SK-N-SH (cell line): ENCODE measurements around the gene BTBD9. TPM values are rescaled to one million over a fixed set of nuclear protein-coding genes. Genes with fewer than 3 reads are reported as not detected.

Source experiments
- CTCF ChIA-PET: fragments of 300-600, 350-600 bp; formaldehyde crosslinking; extraction: SDS; loops from one replicate; lab custom pipeline; 2021; lab: Yijun Ruan, JAX
- POLR2A ChIA-PET: fragments of 350-600 bp; sonication (Branson Sonifier 250); formaldehyde crosslinking; extraction: SDS; loops from one replicate; lab custom pipeline; 2020; ENCODE audit warnings: antibody characterized with exemption, inconsistent platforms; lab: Yijun Ruan, JAX
- DNase-seq: peaks from one replicate; pipeline ENCODE4 v3.0.0; 2012
- H2AFZ ChIP-seq: fragments of 200-600 bp; sonication (generic); 2 replicates; pipeline ENCODE4 v1.8.1; 2016; ENCODE audit warnings: antibody characterized with exemption, mild to moderate bottlenecking, low read depth
- H3F3A ChIP-seq: fragments of 200-600 bp; sonication (generic); replicated peaks from 2 replicates; pipeline ENCODE3; 2016; ENCODE audit warnings: antibody characterized with exemption, mild to moderate bottlenecking; ENCODE audit not compliant: insufficient read depth
- H3K27ac ChIP-seq, 2 experiments: fragments of 200-500 bp in 1 of 2; fragments of 200-600 bp in 1 of 2; sonication (Bioruptor generic) in 1 of 2; sonication (generic), shearing (Covaris generic) in 1 of 2; 2 replicates each; pipeline versions ENCODE4 v1.5.1 to v1.6.1; 2014 to 2016; ENCODE audit warnings: low read depth in 2 of 2, inconsistent platforms in 1 of 2, low read length in 1 of 2, mild to moderate bottlenecking in 1 of 2, mixed read lengths in 1 of 2
- H3K27me3 ChIP-seq: fragments of 200-600 bp; sonication (generic), shearing (Covaris generic); 2 replicates; pipeline ENCODE4 v1.6.1; 2016; ENCODE audit warnings: mixed run types; ENCODE audit not compliant: insufficient read depth
- H3K36me3 ChIP-seq, 2 experiments: fragments of 200-500 bp in 1 of 2; fragments of 200-600 bp in 1 of 2; sonication (Bioruptor generic) in 1 of 2; sonication (generic) in 1 of 2; replicated peaks in 1 of 2; 2 replicates each; pipeline versions ENCODE3 to v1.5.1; 2014 to 2016; ENCODE audit warnings: low read length in 1 of 2, mild to moderate bottlenecking in 1 of 2; ENCODE audit not compliant: insufficient read depth in 2 of 2, control insufficient read depth in 1 of 2
- H3K4me1 ChIP-seq, 2 experiments: fragments of 200-500 bp in 1 of 2; fragments of 200-600 bp in 1 of 2; sonication (Bioruptor generic) in 1 of 2; sonication (generic), shearing (Covaris generic) in 1 of 2; 2 replicates each; pipeline versions ENCODE4 v1.5.1 to v1.6.1; 2014 to 2016; ENCODE audit warnings: low read depth in 1 of 2, low read length in 1 of 2, mixed run types in 1 of 2; ENCODE audit not compliant: insufficient read depth in 2 of 2, control insufficient read depth in 1 of 2
- H3K4me2 ChIP-seq: fragments of 200-600 bp; sonication (generic), shearing (Covaris generic); 2 replicates; pipeline ENCODE4 v1.6.1; 2017; ENCODE audit warnings: mixed run types
- H3K4me3 ChIP-seq, 2 experiments: fragments of 200-500 bp in 1 of 2; fragments of 200-600 bp in 1 of 2; sonication (Bioruptor generic) in 1 of 2; sonication (generic), shearing (Covaris generic) in 1 of 2; 2 replicates each; pipeline versions ENCODE4 v1.5.1 to v1.8.1; 2014 to 2016; ENCODE audit warnings: low read depth in 2 of 2, inconsistent platforms in 1 of 2, low read length in 1 of 2, mild to moderate bottlenecking in 1 of 2, mixed read lengths in 1 of 2, moderate library complexity in 1 of 2
- H3K79me2 ChIP-seq: fragments of 200-600 bp; sonication (generic); 2 replicates; pipeline ENCODE4 v1.8.1; 2017; ENCODE audit warnings: mild to moderate bottlenecking; ENCODE audit not compliant: insufficient read depth
- H3K9ac ChIP-seq: fragments of 200-600 bp; sonication (generic); 2 replicates; pipeline ENCODE4 v1.6.1; 2017; ENCODE audit warnings: mixed run types
- H3K9me2 ChIP-seq: fragments of 200-600 bp; sonication (generic); 2 replicates; pipeline ENCODE4 v1.6.1; 2017; ENCODE audit warnings: mixed run types
- H3K9me3 ChIP-seq: fragments of 200-600 bp; sonication (generic); 2 replicates; pipeline ENCODE4 v1.6.1; 2017; ENCODE audit warnings: mixed run types, mild to moderate bottlenecking, moderate library complexity
- H4K20me1 ChIP-seq: fragments of 200-600 bp; sonication (generic); 2 replicates; pipeline ENCODE4 v1.6.1; 2017; ENCODE audit warnings: mild to moderate bottlenecking, mixed run types; ENCODE audit not compliant: insufficient read depth
- ELF1 ChIP-seq: IDR thresholded peaks from 2 replicates; pipeline ENCODE4 v1.4.0; 2012
- MEF2A ChIP-seq: IDR thresholded peaks from 2 replicates; pipeline ENCODE4 v1.4.0; 2012; ENCODE audit warnings: low read depth, borderline replicate concordance
- MXI1 ChIP-seq: IDR thresholded peaks from 2 replicates; pipeline ENCODE4 v1.6.1; 2012; ENCODE audit warnings: mild to moderate bottlenecking, low read depth, low read length, improper control_type of control experiment
- NFIC ChIP-seq: IDR thresholded peaks from 2 replicates; pipeline ENCODE4 v1.4.0; 2012; ENCODE audit warnings: borderline replicate concordance
- NRF1 ChIP-seq: IDR thresholded peaks from 2 replicates; pipeline ENCODE4 v1.6.1; 2012; ENCODE audit warnings: low read depth, mild to moderate bottlenecking, low read length
- POLR2AphosphoS5 ChIP-seq: IDR thresholded peaks from 2 replicates; pipeline ENCODE4 v1.6.1; 2012; ENCODE audit warnings: low read depth, low read length
- RAD21 ChIP-seq: IDR thresholded peaks from 2 replicates; pipeline ENCODE4 v1.6.1; 2012; ENCODE audit warnings: mild to moderate bottlenecking, low read length
- RFX5 ChIP-seq: IDR thresholded peaks from 2 replicates; pipeline ENCODE4 v1.6.1; 2012; ENCODE audit warnings: mild to moderate bottlenecking, improper control_type of control experiment, low read length
- TCF12 ChIP-seq: IDR thresholded peaks from 2 replicates; pipeline ENCODE4 v1.4.0; 2012
- TEAD4 ChIP-seq: IDR thresholded peaks from 2 replicates; pipeline ENCODE4 v1.4.0; 2012; ENCODE audit warnings: mild to moderate bottlenecking, borderline replicate concordance; ENCODE audit not compliant: insufficient read depth
- USF2 ChIP-seq: fragments of 150-350 bp; IDR thresholded peaks from 2 replicates; pipeline ENCODE4 v1.6.1; 2017; ENCODE audit warnings: antibody characterized with exemption, low read length, low read depth, borderline replicate concordance
- YY1 ChIP-seq: IDR thresholded peaks from 2 replicates; pipeline ENCODE4 v1.4.0; 2012; ENCODE audit warnings: low read depth, mild to moderate bottlenecking
- WGBS: methylation state at CpG from one replicate; pipeline ENCODE4 v1.1.6; 2017; ENCODE audit warnings: low lambda C conversion rate; 5-methylcytosine and 5-hydroxymethylcytosine counted together
- polyA plus RNA-seq, 3 experiments: library from polyadenylated mRNA; depleted of rRNA; stranded (reverse); fragments of >200 nt; gene quantifications; 2 replicates each; pipeline ENCODE4 v1.2.3, GENCODE V29; 2012
- TF ChIP-seq, protein P1 (sequence below): IDR thresholded peaks from 2 replicates; pipeline ENCODE4 v1.6.1; 2012; ENCODE audit warnings: mild to moderate bottlenecking, low read depth, low read length, moderate library complexity
- TF ChIP-seq, protein P2 (sequence below): fragments of 150-350 bp; IDR thresholded peaks from 2 replicates; pipeline ENCODE4 v1.6.1; 2016; ENCODE audit warnings: mild to moderate bottlenecking, low read depth, low read length
- TF ChIP-seq, protein P3 (sequence below): IDR thresholded peaks from 2 replicates; pipeline ENCODE4 v1.4.0; 2012; ENCODE audit warnings: low read depth

The BTBD9 gene
- polyA plus RNA-seq, 1 of the 3 experiments (the other 2 are of a cell fraction) = 2.2 TPM

DNA sequence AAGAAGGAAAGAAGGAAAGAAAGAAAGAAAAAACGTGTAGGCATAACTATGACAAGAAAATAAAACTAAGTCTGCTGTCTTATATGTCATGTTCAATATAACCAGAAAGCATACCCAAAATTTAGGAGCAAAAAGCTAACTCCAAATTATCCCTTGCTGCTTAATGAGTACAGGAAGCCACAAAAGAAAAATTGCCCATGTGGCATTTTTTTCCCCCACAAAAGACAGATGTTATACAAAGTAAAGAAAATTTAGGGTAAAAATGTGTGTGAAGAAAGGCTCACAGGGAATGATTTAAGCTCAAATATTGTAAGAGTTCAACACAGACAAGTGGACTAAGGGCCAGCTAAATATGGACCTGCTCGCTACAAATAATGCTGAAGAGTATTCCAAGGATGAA is 263.8 kb downstream of the BTBD9 start:
- H3K4me1 ChIP-seq = peaks cover 0 to 18% of the 10 kb centered on the region in 2 experiments; a peak in 3 of 4 replicates
- TF ChIP-seq RFX5 (no peak), NFIC (no peak), ELF1 (no peak), TEAD4 (no peak), RAD21 (no peak), NRF1 (no peak), YY1 (no peak), MEF2A (no peak), POLR2AphosphoS5 (no peak), TCF12 (no peak), MXI1 (no peak), USF2 (no peak)
- TF ChIP-seq, protein P1, sequence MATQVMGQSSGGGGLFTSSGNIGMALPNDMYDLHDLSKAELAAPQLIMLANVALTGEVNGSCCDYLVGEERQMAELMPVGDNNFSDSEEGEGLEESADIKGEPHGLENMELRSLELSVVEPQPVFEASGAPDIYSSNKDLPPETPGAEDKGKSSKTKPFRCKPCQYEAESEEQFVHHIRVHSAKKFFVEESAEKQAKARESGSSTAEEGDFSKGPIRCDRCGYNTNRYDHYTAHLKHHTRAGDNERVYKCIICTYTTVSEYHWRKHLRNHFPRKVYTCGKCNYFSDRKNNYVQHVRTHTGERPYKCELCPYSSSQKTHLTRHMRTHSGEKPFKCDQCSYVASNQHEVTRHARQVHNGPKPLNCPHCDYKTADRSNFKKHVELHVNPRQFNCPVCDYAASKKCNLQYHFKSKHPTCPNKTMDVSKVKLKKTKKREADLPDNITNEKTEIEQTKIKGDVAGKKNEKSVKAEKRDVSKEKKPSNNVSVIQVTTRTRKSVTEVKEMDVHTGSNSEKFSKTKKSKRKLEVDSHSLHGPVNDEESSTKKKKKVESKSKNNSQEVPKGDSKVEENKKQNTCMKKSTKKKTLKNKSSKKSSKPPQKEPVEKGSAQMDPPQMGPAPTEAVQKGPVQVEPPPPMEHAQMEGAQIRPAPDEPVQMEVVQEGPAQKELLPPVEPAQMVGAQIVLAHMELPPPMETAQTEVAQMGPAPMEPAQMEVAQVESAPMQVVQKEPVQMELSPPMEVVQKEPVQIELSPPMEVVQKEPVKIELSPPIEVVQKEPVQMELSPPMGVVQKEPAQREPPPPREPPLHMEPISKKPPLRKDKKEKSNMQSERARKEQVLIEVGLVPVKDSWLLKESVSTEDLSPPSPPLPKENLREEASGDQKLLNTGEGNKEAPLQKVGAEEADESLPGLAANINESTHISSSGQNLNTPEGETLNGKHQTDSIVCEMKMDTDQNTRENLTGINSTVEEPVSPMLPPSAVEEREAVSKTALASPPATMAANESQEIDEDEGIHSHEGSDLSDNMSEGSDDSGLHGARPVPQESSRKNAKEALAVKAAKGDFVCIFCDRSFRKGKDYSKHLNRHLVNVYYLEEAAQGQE = no peak
- TF ChIP-seq, protein P2, sequence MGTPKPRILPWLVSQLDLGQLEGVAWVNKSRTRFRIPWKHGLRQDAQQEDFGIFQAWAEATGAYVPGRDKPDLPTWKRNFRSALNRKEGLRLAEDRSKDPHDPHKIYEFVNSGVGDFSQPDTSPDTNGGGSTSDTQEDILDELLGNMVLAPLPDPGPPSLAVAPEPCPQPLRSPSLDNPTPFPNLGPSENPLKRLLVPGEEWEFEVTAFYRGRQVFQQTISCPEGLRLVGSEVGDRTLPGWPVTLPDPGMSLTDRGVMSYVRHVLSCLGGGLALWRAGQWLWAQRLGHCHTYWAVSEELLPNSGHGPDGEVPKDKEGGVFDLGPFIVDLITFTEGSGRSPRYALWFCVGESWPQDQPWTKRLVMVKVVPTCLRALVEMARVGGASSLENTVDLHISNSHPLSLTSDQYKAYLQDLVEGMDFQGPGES = no peak
- TF ChIP-seq, protein P3, sequence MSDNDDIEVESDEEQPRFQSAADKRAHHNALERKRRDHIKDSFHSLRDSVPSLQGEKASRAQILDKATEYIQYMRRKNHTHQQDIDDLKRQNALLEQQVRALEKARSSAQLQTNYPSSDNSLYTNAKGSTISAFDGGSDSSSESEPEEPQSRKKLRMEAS = no peak
- POLR2A ChIA-PET = no interaction called here
- H3K27ac ChIP-seq = peak overlapping the region in 1 of 2 experiments; percentile 8; a peak in 1 of 4 replicates
- H3K27me3 ChIP-seq = no peaks in the 10 kb centered on the region
- no peaks in the 10 kb centered on the region for H3K9me2 ChIP-seq
- no peak for DNase-seq
- H3K4me3 ChIP-seq = no peak overlapping the region
- CTCF ChIA-PET = interaction anchor here (0.9 to 1.1 kb wide), 2 partner anchors 12 to 135 kb away, joined by 3 read pairs; no protein-coding TSS in a partner anchor
- H3K9me3 ChIP-seq = no peaks in the 10 kb centered on the region
- H3K4me2 ChIP-seq = no peak overlapping the region
- no peaks in the 10 kb centered on the region for H3K36me3 ChIP-seq
- H4K20me1 ChIP-seq = no peaks in the 10 kb centered on the region
- no peaks in the 10 kb centered on the region for H3K79me2 ChIP-seq
- WGBS = 76% methylated on average over 2 of the region's 2 CpGs
- H3F3A ChIP-seq = no peaks in the 10 kb centered on the region
- H2AFZ ChIP-seq = no peak overlapping the region
- no peak overlapping the region for H3K9ac ChIP-seq
